Upper lobe of right lung (tissue), 1 donor: ENCODE data around the gene CD9. TPM values are rescaled to one million over a fixed set of nuclear protein-coding genes. Genes with fewer than 3 reads are reported as not detected.

ENCODE experiments used
- ATAC-seq: fragments of 200-7000 bp; cut with Tn5 transposase; one replicate; pipeline ENCODE4 v1.9.1; 2020; ENCODE audit warnings: mild to moderate bottlenecking, moderate library complexity
- DNase-seq: peaks from one replicate; pipeline ENCODE4 v3.0.0-alpha.2; 2020
- H3K27ac ChIP-seq: fragments of 200-600 bp; one replicate; pipeline ENCODE4 v1.8.0; 2022
- H3K27me3 ChIP-seq: fragments of 200-600 bp; one replicate; pipeline ENCODE4 v1.8.0; 2022; ENCODE audit warnings: mild to moderate bottlenecking
- H3K36me3 ChIP-seq: fragments of 200-600 bp; one replicate; pipeline ENCODE4 v1.8.0; 2022
- H3K4me1 ChIP-seq: fragments of 200-600 bp; one replicate; pipeline ENCODE4 v1.8.0; 2022
- H3K4me3 ChIP-seq: fragments of 200-600 bp; one replicate; pipeline ENCODE4 v1.8.0; 2022; ENCODE audit warnings: mild to moderate bottlenecking
- H3K9me3 ChIP-seq: fragments of 200-600 bp; one replicate; pipeline ENCODE4 v1.8.0; 2022
- intact Hi-C: fragments of 100-400 bp; cut with DNase I; formaldehyde crosslinking; loops from one replicate; pipeline ENCODE4 v1.11.0; 2022
- total RNA-seq: library from RNA; stranded (reverse); fragmentation: NEBNext Ultra II Directional; extraction: Animal tissue kit (Norgen Biotek cat#: 25700); gene quantifications from one replicate; pipeline ENCODE4 v1.2.1, GENCODE V29; 2021
- TF ChIP-seq, protein P1 (sequence below): fragments of 200-600 bp; IDR thresholded peaks from one replicate; pipeline ENCODE4 v1.8.0; 2022; ENCODE audit warnings: antibody characterized with exemption
- donor health status: DM: no; HTN: yes; CAD: no; lungs with severe emphysema.

Gene CD9
- total RNA-seq, 1 donor from 2014 or later, result 445 TPM

DNA sequence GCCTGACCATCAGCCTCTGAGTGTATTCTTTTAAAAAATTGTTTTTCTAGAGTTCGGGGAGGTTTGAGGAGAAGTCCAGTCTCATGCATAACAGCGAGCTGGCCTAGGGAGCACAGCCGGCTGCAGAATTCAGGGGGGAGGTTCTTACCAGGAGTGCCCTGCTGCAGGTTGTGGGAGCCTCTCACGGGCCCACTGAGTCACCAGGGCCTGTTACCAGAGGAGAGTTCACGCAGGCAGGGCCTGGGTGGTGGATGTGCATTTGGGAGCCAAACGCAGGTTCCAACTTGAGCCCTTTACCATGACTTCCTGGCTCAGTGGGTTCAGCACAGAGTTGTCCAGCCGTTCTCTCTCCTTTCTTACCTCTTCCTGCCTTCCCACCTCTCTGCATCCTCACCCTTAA lies 14.4 kb downstream of the CD9 start:
- Histone ChIP-seq H3K36me3 (peaks cover 22% of the 10 kb centered on the region), H3K27me3 (no peaks in the 10 kb centered on the region), H3K4me1 (peaks cover 62% of the 10 kb centered on the region), H3K4me3 (no peak overlapping the region), H3K9me3 (no peaks in the 10 kb centered on the region), H3K27ac (peak overlapping the region; percentile 88)
- no peak for DNase-seq
- TF ChIP-seq, protein P1, sequence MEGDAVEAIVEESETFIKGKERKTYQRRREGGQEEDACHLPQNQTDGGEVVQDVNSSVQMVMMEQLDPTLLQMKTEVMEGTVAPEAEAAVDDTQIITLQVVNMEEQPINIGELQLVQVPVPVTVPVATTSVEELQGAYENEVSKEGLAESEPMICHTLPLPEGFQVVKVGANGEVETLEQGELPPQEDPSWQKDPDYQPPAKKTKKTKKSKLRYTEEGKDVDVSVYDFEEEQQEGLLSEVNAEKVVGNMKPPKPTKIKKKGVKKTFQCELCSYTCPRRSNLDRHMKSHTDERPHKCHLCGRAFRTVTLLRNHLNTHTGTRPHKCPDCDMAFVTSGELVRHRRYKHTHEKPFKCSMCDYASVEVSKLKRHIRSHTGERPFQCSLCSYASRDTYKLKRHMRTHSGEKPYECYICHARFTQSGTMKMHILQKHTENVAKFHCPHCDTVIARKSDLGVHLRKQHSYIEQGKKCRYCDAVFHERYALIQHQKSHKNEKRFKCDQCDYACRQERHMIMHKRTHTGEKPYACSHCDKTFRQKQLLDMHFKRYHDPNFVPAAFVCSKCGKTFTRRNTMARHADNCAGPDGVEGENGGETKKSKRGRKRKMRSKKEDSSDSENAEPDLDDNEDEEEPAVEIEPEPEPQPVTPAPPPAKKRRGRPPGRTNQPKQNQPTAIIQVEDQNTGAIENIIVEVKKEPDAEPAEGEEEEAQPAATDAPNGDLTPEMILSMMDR, result no peak
- intact Hi-C loops, result no loop called here
- ATAC-seq, result no peak

- Histone ChIP-seq H3K27me3 (no peaks in the 10 kb centered on the region), H3K27ac (peak overlapping the region; percentile 88), H3K4me1 (peaks cover 67% of the 10 kb centered on the region), H3K4me3 (no peak overlapping the region), H3K9me3 (no peaks in the 10 kb centered on the region), H3K36me3 (peaks cover 17% of the 10 kb centered on the region)
- intact Hi-C loops, result no loop called here
- no peak for DNase-seq
- TF ChIP-seq, protein P1, result no peak
- ATAC-seq, result peak; percentile 5
Measured at GRCh38 chr12:6215120-6215807, 15.1 kb downstream of the CD9 start.

DNA sequence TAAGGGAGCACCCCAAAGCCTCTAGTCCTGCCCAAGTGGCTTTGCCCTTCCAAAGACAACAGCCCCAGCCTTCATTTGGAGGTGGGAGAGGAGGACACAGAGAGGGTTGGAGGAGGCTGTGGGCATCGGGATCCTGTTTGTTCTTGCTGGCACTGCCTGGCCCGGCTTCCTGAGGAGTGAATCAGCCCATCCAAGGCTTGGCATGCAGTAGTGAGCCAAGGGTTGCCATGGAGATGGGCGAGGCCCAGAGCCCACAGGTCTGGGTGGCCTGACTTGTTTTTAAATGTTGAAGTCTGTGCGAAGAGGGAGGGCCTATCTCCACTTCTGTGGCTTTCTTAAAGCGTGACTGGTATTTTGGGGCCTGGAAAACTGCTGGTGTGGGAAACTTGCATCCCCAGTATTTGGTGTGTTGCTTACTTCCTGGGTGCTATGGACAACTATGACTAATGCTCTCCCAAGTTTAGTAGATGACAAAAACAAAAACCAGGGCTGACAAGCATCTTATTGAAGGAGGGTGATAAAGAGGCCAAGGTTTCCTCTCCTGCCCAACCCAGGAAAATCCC lies 15.8 kb downstream of the CD9 start:
- DNase-seq (peak; percentile 93), ATAC-seq (peak; percentile 93)
- Histone ChIP-seq H3K36me3 (peaks cover 17% of the 10 kb centered on the region), H3K27me3 (no peaks in the 10 kb centered on the region), H3K27ac (peak overlapping the region; percentile 88), H3K4me1 (peaks cover 64% of the 10 kb centered on the region), H3K9me3 (no peaks in the 10 kb centered on the region), H3K4me3 (no peak overlapping the region)
- intact Hi-C loops, result no loop called here
- TF ChIP-seq, protein P1, result no peak

DNA sequence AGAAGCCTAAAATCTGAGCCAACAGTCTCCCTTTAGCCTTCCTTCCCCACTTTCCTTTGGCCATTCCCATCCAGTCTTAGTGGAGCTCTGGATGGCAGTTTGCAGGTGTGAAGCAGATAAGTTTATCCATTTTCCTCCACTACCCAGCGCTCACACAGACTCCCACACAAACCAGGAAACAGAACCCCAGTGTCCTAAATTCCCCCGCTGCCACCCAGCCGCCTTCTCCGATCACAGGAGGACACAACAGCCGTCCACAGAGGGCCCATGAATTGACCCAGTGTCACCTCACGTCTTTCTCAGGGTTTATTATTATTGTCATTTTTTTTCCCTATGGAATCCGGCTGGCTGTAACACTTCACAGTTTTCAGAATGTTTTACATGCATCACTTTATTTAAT lies 16.4 kb downstream of the CD9 start:
- DNase-seq (no peak), ATAC-seq (no peak)
- intact Hi-C loops, result no loop called here
- Histone ChIP-seq H3K27ac (peak overlapping the region; percentile 88), H3K27me3 (no peaks in the 10 kb centered on the region), H3K9me3 (no peaks in the 10 kb centered on the region), H3K4me1 (peaks cover 60% of the 10 kb centered on the region), H3K4me3 (no peak overlapping the region), H3K36me3 (peaks cover 15% of the 10 kb centered on the region)
- TF ChIP-seq, protein P1, result no peak

GRCh38 chr12:6218347-6218925 lies 18.2 kb downstream of the CD9 start:
- Histone ChIP-seq H3K36me3 (peaks cover under 1% of the 10 kb centered on the region), H3K9me3 (no peaks in the 10 kb centered on the region), H3K4me3 (no peak overlapping the region), H3K4me1 (peaks cover 60% of the 10 kb centered on the region), H3K27ac (peak overlapping the region; percentile 88), H3K27me3 (no peaks in the 10 kb centered on the region)
- ATAC-seq (no peak), DNase-seq (no peak)
- intact Hi-C loops, result no loop called here
- TF ChIP-seq, protein P1, result no peak
